Activated naive CD4-positive, alpha-beta T cell treated with Interleukin-2 at 50 U/mL for 16 hours (primary cell): ENCODE measurements around the gene ZNF35.

Experiments
- DNase-seq: peaks from one replicate; pipeline ENCODE4 v3.0.0-alpha.2; 2020

Gene ZNF35

GRCh38 chr3:44687898-44688297 is 39.4 kb downstream of the ZNF35 start:
- no peak for DNase-seq
